D341Med (cell line): ENCODE measurements around the gene LIX1.
"Not testable (repeated sequence)": the region's sequence is repeated elsewhere in the genome, so short reads cannot be mapped to it uniquely, and the experiment has no call there.

Experiments
- DNase-seq: peaks from one replicate; pipeline ENCODE4 v3.0.0; 2012; ENCODE audit warnings: low spot score

The LIX1 gene

GRCh38 chr5:97102010-97102470 lies 40.4 kb downstream of the LIX1 start:
- DNase-seq: no peak

- DNase-seq: no peak
Measured at GRCh38 chr5:97101189-97101910, 41.1 kb downstream of the LIX1 start.

DNA sequence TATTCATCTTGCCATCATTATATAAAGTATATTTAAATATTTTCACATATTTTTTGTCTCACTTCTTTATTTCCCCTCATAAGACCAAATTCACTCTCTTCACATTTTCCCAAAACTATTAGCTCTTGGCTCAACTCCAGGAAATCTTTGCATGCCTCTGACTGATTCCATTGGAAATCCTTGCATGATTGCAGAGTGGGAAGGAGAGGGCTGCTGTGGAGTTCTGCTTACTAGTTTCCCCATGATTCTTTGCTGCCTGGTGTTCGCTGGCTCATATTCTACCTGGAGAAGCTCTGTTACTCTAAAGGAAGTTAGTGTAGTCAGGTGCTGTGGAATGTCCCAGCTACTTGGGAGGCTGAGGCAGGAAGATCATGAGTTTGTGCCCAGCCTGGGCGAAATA lies 41.9 kb downstream of the LIX1 start:
- DNase-seq: no peak

DNA sequence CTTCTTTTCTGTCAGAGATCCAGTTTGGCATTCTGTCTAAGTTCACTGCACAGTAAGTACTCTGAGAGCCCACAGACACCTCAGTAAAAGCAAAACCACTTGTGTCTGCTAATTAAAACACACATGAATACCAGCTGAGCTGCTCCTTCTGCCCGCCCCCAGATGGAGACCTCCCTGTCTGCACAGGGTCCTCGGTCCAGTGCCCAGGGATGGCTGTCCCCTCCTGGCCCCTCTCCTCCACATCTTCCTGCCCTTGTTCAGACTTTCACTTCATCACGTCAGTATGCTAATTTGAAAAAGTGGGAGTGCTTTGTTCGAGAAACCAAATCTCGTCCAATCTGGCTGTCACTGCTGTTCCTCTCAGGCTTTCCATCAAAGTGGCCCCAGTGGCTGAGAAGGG lies 43.5 kb downstream of the LIX1 start:
- no peak for DNase-seq

DNA sequence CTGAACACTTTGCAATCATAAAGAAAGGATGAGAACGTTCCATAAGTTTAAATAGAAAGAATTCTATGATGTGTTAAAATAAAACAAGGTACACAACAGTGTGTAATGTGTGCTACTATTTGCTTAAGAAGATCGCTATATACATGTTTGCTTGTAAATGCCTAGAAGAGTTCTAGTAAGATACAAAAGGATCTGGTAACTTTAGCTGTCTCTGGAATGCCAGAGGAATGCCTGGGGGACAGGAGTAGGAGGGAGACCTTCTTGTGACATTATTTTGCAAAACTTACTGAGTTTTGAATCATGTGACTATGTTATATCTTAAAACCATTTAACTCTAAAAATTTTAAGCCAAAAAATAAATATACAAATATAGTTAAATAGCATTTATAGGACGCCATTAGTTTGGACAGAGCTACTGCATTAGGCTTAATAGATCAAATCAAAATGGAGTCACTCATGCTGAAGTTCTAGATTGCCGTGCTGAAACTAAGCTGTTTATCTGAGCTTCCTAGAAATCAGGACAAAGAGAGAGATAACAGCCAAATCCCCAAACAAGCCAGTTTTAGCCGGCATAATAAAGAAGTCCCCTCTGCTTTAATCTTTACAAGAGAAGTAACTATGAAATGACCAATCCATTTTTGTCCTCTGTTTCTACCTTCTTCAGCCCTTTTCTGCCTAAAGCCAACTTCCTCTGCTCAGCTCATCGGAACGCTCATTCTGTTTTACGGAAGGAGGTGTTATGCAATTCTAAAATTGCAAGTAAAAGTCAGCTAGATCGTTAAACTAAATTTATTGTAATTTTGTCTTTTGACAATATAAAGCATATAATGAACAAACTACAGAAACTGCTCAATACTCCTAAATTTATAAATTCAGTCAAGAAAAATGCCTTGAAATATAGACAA lies 44.8 kb downstream of the LIX1 start:
- DNase-seq: no peak

DNA sequence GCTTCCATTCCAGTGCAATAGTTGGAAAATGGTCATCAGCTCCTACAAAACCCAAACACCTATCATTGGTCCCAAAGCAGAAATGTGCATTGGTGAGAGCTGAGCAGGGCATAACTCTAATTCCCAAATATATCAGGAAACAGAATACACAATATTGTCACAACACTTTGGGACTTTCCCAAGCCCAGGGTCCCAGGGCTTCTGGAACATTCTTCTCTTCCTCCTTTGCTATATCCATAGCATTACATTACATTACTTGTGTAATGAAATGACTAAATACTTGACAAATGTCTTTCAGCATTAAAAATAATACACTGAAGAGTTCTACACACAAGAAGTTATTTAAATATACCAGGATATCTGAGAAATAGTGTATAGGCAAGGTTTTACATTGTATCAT lies 45.6 kb downstream of the LIX1 start:
- no peak for DNase-seq

GRCh38 chr5:97096191-97096590 lies 46.2 kb downstream of the LIX1 start:
- no peak for DNase-seq

GRCh38 chr5:97095318-97095732 lies 47.1 kb downstream of the LIX1 start:
- no peak for DNase-seq

GRCh38 chr5:97094579-97095317 lies 47.7 kb downstream of the LIX1 start:
- no peak for DNase-seq

DNA sequence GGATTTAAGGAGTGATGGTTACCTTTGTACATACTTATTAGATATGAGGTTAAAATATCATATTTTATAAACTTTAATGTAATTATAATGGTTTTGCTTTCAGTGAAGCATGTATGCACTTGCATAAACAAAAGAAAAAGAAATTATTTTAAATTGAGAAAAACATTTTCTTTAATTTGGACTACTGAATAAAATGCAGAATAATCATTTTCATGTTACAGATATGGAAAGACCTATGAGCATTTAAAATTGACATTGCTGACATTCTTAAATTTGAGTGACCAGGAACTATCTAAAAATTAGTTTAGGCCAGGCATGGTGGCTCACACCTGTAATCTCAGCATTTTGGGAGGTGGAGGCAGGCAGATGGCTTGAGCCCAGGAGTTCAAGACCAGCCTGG lies 49.2 kb downstream of the LIX1 start:
- DNase-seq: no peak

- no peak for DNase-seq
Measured at GRCh38 chr5:97090944-97091343, 51.5 kb downstream of the LIX1 start.

DNA sequence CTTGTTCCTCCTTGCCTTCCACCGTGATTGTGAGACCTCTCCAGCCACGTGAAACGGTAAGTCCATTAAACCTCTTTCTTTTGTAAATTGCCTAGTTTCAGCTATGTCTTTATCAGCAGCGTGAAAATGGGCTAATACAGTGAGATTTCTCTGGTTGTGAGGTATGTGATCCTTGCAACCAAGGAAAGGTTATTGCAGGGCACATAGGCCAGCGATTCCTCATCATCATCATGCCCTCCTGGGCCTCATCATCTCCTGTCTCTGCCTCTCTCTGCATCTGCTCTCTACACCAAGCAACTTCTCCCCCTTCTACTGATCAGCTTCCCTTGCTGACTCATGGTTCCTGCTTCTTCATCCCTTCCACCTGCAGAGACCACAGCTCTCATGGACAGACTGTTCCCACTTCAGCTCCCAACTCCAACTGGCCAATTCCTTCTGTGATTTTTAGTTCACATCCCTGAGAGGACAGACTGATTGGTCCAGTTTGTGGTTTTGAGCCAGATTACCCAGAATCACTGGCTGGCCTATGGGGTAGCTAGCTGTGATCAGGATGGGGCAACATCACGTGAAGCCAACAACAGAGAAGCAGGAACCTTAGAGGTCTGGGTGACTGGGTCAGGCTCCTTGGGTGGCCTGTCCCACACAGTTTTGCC lies 53.1 kb downstream of the LIX1 start:
- no peak for DNase-seq

GRCh38 chr5:97088774-97089148 lies 53.6 kb downstream of the LIX1 start:
- DNase-seq: no peak

- DNase-seq: no peak
Measured at GRCh38 chr5:97087138-97087537, 55.3 kb downstream of the LIX1 start.

DNA sequence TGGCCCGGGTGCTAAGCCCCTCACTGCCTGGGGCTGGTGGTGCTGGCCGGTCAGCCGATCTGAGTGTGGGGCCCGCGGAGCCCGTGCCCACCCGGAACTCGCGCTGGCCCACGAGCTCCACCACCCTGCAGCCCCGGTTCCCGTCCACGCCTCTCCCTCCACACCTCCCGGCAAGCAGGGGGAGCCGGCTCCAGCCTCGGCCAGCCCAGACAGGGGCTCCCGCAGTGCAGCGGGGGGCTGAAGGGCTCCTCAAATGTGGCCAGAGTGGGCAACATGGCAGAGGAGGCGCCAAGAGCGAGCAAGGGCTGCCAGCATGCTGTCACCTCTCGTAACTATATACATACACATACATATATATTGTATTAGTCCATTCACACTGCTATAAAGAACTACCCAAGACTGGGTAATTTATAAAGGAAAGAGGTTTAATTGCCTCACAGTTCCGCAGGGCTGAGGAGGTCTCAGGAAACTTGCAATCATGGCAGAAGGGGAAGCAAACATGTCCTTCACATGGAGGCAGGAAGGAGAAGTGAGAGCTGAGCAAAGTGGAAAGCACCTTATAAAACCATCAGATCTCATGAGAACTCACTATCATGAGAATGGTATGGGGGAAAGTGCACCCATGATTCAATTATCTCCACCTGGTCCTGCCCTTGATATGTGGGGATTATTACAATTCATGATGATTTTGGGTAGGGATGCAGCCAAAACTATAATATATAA lies 56.8 kb downstream of the LIX1 start:
- DNase-seq: no peak

DNA sequence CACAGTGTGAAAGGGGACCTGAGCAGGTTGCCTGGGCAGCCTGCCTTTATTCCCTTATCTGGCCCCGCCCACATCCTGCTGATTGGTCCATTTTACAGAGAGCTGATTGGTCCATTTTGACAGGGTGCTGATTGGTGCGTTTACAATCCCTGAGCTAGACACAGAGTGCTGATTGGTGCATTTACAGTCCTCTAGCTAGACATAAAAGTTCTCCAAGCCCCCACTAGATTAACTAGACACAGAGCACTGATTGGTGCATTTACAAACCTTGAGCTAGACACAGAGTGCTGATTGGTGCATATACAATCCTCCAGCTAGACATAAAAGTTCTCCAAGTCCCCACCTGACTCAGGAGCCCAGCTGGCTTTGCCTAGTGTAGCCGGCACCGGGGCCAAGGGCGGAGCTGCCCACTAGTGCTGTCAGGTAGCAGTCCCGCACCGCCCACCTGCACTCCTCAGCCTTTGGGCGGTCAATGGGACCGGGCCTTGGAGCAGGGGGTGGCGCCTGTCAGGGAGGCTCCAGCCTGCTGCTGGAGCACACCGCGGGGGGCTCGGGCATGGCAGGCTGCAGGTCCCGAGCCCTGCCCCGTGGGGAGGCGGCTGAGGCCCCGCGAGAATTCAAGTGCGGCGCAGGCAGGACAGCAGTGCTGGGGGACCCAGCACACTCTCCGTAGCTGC lies 57.5 kb downstream of the LIX1 start:
- DNase-seq: not testable (repeated sequence)

GRCh38 chr5:97078958-97079743 lies 63.3 kb downstream of the LIX1 start:
- DNase-seq: no peak

DNA sequence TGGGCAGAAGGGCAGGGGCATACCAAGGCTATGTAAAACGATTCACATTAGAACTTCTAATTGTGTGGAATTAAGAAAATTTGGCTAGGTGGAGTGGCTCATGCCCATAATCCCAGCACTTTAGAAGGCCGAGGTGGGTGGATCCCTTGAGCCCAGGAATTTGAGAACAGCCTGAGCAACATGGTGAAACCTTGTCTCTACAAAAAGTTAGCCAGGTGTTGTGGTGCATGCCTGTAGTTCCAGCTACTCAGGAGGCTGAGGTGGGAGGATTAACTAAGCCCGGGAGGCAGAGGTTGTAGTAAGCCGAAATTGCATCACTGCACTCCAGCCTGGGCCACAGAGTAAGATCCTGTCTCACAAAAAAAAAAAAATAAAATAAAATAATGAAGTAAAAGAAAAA lies 65.2 kb downstream of the LIX1 start:
- no peak for DNase-seq

DNA sequence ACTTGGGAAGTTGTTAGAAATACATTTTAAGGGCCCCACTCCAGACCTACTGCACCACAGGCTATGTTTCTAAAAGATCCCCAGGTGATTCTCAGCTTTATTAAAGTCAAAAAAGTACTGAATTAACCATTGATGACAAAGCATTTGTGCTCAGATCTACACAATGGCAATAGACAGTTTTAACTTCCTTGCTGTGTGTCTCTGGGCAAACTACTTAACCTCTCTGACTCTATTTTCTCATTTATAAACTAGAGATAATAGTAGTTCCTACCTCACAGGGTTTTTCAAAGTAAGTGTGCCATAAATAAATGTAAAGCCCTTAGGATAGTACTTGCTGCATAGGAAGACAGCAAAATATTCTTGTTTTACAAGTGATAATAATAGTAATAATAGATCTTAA lies 66.3 kb downstream of the LIX1 start:
- DNase-seq: no peak

DNA sequence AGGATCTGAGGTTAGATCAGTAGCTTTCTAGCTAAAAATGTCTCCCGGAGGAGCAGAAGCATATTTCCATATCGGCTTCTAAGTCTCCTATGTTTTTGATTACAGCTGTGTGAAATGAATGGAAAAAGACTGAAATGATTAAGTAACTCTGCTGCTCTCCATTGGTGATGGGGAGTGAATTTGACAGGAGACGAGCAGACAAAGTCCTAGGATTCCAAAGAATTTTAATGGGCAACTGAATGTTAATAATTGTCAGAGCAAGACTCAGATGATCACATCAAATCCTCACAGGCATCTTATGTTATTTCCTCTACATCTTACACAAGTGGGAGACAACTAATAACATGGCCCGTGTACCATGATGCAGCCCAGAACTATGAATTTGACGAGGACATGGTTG lies 66.8 kb downstream of the LIX1 start:
- no peak for DNase-seq
